Choroid plexus epithelial cell (primary cell): ENCODE results near the gene XAF1.

Experiments used
- DNase-seq: peaks from one replicate; pipeline ENCODE4 v3.0.0-alpha.2; 2010; ENCODE audit warnings: low read depth
- H3K4me3 ChIP-seq: 2 replicates; pipeline ENCODE4 v1.5.1; 2011; ENCODE audit warnings: low read depth, mild to moderate bottlenecking, control low read depth, low read length, moderate library complexity
- CTCF ChIP-seq: conservative IDR thresholded peaks from 2 replicates; pipeline ENCODE4 v1.5.1; 2011; ENCODE audit warnings: low read depth, mild to moderate bottlenecking, control low read depth, inconsistent platforms, low read length, moderate library complexity

The XAF1 gene

GRCh38 chr17:6712058-6712853, 43.6 kb upstream of the XAF1 start:
- TF ChIP-seq CTCF = no peak
- DNase-seq = peak; percentile 25

GRCh38 chr17:6712854-6713129, 43.1 kb upstream of the XAF1 start:
- H3K4me3 ChIP-seq = no peak overlapping the region
- DNase-seq = no peak
- no peak for TF ChIP-seq CTCF

More at GRCh38 chr17:6712058-6712853, 43.6 kb upstream of the XAF1 start:
- H3K4me3 ChIP-seq = no peak overlapping the region

GRCh38 chr17:6713130-6713917, 42.5 kb upstream of the XAF1 start, which contains the start of gene SLC13A5:
SLC13A5 (minus strand) TSS chr17:6713369; CDS start chr17:6713333, 36 bp downstream.
- TF ChIP-seq CTCF = peak; percentile 33
- DNase-seq = peak; percentile 15
- H3K4me3 ChIP-seq = peak within 1 kb of the TSS; percentile 14

GRCh38 chr17:6713918-6714271, 42.0 kb upstream of the XAF1 start:
- no peak overlapping the region for H3K4me3 ChIP-seq
- no peak for DNase-seq
- no peak for TF ChIP-seq CTCF

- H3K4me3 ChIP-seq = no peak overlapping the region
- no peak for DNase-seq
- TF ChIP-seq CTCF = no peak
Measured at GRCh38 chr17:6714315-6714874, 41.5 kb upstream of the XAF1 start.

- H3K4me3 ChIP-seq = no peak overlapping the region
- no peak for DNase-seq
- no peak for TF ChIP-seq CTCF
Measured at GRCh38 chr17:6716736-6717135, 39.1 kb upstream of the XAF1 start.
